Activated CD8-positive, alpha-beta T cell treated with anti-CD3 and anti-CD28 coated beads for 36 hours (primary cell): ENCODE results near the gene RESP18. TPM values are rescaled to one million over a fixed set of nuclear protein-coding genes. Genes with fewer than 3 reads are reported as not detected.

Experiments used
- ATAC-seq: fragments of 200-7000 bp; cut with Tn5 transposase; one replicate; pipeline ENCODE4 v1.10.0; 2021; ENCODE audit warnings: mild to moderate bottlenecking, moderate library complexity
- CTCF ChIA-PET: fragments of 350-600 bp; sonication (Branson Sonifier 250); formaldehyde crosslinking; loops from one replicate; lab custom pipeline; 2021; ENCODE audit warnings: antibody characterized with exemption; lab: Charles Lee
- POLR2A ChIA-PET: fragments of 350-600 bp; sonication (Branson Sonifier 250); formaldehyde crosslinking; loops from one replicate; lab custom pipeline; 2021; ENCODE audit warnings: antibody characterized with exemption; lab: Charles Lee
- DNase-seq: peaks from one replicate; pipeline ENCODE4 v3.0.0-alpha.2; 2020
- H3K27ac Mint-ChIP-seq: one replicate; pipeline ENCODE4 v1.8.0; 2021; ENCODE audit warnings: mild to moderate bottlenecking, mixed read lengths
- H3K27me3 Mint-ChIP-seq: one replicate; pipeline ENCODE4 v1.8.0; 2021; ENCODE audit warnings: mixed read lengths
- H3K36me3 Mint-ChIP-seq: one replicate; pipeline ENCODE4 v1.8.0; 2021; ENCODE audit warnings: low read depth, mixed read lengths
- H3K4me1 Mint-ChIP-seq: one replicate; pipeline ENCODE4 v1.8.0; 2021; ENCODE audit warnings: low read depth, mixed read lengths
- H3K4me3 Mint-ChIP-seq: one replicate; pipeline ENCODE4 v1.8.0; 2021; ENCODE audit warnings: mild to moderate bottlenecking, moderate library complexity, mixed read lengths
- H3K9me3 Mint-ChIP-seq: one replicate; pipeline ENCODE4 v1.8.0; 2021; ENCODE audit warnings: mixed read lengths
- CTCF ChIP-seq: fragments of 200-600 bp; IDR thresholded peaks from one replicate; pipeline ENCODE4 v1.8.0; 2022; ENCODE audit warnings: antibody characterized with exemption, mild to moderate bottlenecking
- intact Hi-C: fragments of 100-400 bp; cut with micrococcal nuclease; formaldehyde crosslinking; loops from one replicate; pipeline ENCODE4 v1.10.0; 2022
- total RNA-seq, 2 experiments: library from RNA; stranded (reverse); gene quantifications; one replicate each; pipeline ENCODE4 v1.2.3, GENCODE V29; 2021

Gene RESP18
- total RNA-seq, 2 experiments from 2014 or later, result not detected

DNA sequence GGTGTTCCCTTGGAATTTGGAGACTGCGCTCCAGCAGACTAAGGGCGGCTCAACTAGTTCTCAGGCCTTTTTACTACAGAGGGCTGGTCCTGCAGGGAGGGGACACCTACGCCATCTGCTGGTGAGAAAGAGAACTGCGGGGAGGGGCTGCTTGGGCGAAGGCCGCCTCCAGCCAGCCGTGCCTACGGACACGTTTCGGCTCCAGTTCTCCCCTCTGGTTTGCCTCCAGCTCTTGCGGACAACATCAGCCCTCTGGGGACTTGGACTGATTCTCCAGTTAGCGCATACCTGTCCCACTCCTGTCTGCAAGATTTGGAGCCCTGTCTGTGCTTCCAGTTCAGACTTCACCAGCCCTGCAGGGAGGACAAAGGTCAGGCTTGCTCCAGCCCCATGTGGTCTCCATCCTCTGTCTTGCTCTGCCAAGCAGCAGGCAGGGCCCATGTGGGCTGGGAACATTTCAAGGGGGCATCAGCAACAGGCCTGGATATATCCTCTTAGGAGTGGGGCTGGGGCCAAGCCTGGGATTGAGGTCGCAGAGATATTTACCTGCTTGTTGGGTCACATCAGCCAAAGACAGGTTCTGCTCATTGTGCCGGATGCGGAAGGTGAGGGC lies 33.7 kb downstream of the RESP18 start:
- intact Hi-C loops, result loop anchor here (5.0 kb wide), 2 partner anchors 52 to 72 kb away; partner anchors contain the start of genes ANKZF1, ATG9A, GLB1L and STK16
- H3K9me3 Mint-ChIP-seq, result no peaks in the 10 kb centered on the region
- POLR2A ChIA-PET, result interaction anchor here (1.0 to 1.5 kb wide), 5 partner anchors 9 to 139 kb away, joined by 3 to 4 read pairs (median 3); no protein-coding TSS in a partner anchor
- peaks cover 11% of the 10 kb centered on the region for H3K27me3 Mint-ChIP-seq
- CTCF ChIA-PET, result interaction anchor here (0.7 to 13.0 kb wide), 35 partner anchors 8 to 319 kb away, joined by 3 to 336 read pairs (median 4); partner anchors contain the start of genes ABCB6, CNPPD1, DNAJB2 and GLB1L
- peak overlapping the region; percentile 17 for H3K27ac Mint-ChIP-seq
- DNase-seq (peak; percentile 94), ATAC-seq (peak; percentile 77)
- H3K4me3 Mint-ChIP-seq, result peak overlapping the region; percentile 64
- no peaks in the 10 kb centered on the region for H3K36me3 Mint-ChIP-seq
- peaks cover 32% of the 10 kb centered on the region for H3K4me1 Mint-ChIP-seq
- TF ChIP-seq CTCF, result peak; percentile 93

DNA sequence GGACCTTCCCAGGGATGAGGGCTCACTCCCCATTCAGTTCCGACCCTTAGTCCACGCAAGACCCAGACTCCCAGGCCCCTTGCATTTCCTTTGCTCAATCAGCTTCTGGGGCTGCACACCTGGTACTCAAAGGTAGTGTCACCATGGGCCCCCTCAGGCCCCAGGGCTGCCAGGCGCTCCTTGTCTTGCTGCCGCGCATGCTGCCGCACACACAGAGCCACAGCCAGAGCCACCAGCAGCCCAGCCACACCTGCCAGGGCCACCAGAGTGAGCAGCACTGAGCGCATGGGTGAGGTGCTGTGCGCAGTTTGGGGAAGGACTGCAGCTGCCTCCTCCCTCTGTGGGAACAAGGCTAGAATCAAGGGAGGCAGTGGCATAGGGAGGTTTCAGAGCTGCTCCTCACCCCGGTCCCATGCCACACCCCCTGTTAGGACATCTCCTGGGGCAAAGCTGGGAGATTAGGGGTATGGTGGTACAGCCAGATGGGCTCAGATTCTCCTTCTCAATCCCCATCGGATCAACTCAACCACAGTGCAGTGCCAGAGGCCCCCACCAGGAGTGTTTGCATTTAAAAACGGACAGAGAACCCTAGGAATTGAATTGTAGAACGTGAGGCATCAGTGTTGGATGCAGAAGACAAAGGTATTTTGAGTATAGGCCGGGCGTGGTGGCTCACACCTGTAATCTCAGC lies 34.6 kb downstream of the RESP18 start:
- ChIA-PET POLR2A (interaction anchor here (0.8 to 1.1 kb wide), 3 partner anchors 10 to 69 kb away, joined by 3 read pairs; partner anchors contain the start of genes ANKZF1, ATG9A and TUBA4B), CTCF (interaction anchor here (0.6 to 13.0 kb wide), 19 partner anchors 7 to 340 kb away, joined by 3 to 336 read pairs (median 6); partner anchors contain the start of genes CNPPD1, DNAJB2, GLB1L and NHEJ1)
- H3K27ac Mint-ChIP-seq, result no peak overlapping the region
- intact Hi-C loops, result loop anchor here (5.0 kb wide), 2 partner anchors 51 to 71 kb away; partner anchors contain the start of genes ANKZF1, ATG9A, GLB1L and STK16
- H3K36me3 Mint-ChIP-seq, result no peaks in the 10 kb centered on the region
- H3K9me3 Mint-ChIP-seq, result no peaks in the 10 kb centered on the region
- ATAC-seq (no peak), DNase-seq (no peak)
- peaks cover 7% of the 10 kb centered on the region for H3K27me3 Mint-ChIP-seq
- no peak for TF ChIP-seq CTCF
- peaks cover 32% of the 10 kb centered on the region for H3K4me1 Mint-ChIP-seq
- H3K4me3 Mint-ChIP-seq, result no peak overlapping the region

DNA sequence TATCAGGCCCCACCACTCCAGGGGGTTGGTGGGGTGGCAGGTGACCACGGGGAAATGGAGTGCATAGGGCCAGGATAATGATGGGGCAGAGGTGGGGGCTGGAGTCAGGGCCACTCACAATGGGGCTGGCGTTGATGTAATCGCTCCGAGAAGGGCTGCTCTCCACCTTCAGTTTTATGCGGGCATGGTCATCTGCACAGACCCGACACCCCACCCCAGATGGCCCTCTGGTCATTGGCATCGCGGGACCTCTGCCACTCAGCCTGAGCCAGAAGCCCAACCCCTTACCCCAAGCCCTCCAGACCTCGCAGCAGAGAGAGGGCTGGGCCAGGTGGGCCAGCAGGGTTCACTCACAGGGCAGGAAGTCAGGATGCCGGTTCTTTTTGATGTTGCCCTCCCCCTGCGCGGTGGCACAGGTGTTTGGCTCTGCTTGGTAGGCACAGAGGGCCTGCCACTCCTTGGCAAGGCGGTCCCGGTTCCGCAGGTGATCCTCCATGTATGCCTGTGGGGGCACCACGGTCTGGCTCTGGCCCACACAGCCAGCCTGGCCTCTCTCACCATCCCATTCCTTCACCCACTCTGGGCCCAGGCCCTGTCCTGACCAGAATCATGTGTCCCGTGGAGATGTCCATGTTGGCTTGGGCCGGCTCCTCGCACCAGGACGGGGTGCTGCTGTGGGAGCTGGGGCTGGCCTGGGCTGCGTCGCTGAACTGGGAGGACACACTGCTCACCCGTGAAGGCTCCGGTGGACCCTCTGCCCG lies 35.7 kb downstream of the RESP18 start:
- H3K4me1 Mint-ChIP-seq, result peaks cover 32% of the 10 kb centered on the region
- peaks cover 7% of the 10 kb centered on the region for H3K27me3 Mint-ChIP-seq
- CTCF ChIA-PET, result interaction anchor here (1.3 to 13.0 kb wide), 6 partner anchors 17 to 144 kb away, joined by 3 to 336 read pairs (median 28); partner anchors contain the start of genes DNAJB2, NHEJ1 and TUBA4A
- TF ChIP-seq CTCF, result no peak
- ATAC-seq (no peak), DNase-seq (no peak)
- no peaks in the 10 kb centered on the region for H3K36me3 Mint-ChIP-seq
- no peaks in the 10 kb centered on the region for H3K9me3 Mint-ChIP-seq
- intact Hi-C loops, result loop anchor here (5.0 kb wide), 2 partner anchors 50 to 70 kb away; partner anchors contain the start of genes ANKZF1, ATG9A, GLB1L and STK16
- no peak overlapping the region for H3K27ac Mint-ChIP-seq
- no peak overlapping the region for H3K4me3 Mint-ChIP-seq
- POLR2A ChIA-PET, result interaction anchor here (0.8 to 4.1 kb wide), 2 partner anchors 43 to 68 kb away, joined by 3 to 25 read pairs; partner anchors contain the start of genes ANKZF1, ATG9A, TUBA4A and TUBA4B

- TF ChIP-seq CTCF, result no peak
- ChIA-PET POLR2A (interaction anchor here (2.0 to 4.9 kb wide), 3 partner anchors 17 to 66 kb away, joined by 11 to 41 read pairs (median 25); partner anchors contain the start of genes ANKZF1, ATG9A, DNAJB2 and TUBA4A), CTCF (interaction anchor here (1.0 to 13.0 kb wide), 24 partner anchors 9 to 316 kb away, joined by 3 to 336 read pairs (median 13); partner anchors contain the start of genes ABCB6, ANKZF1, ATG9A and DNAJB2)
- Mint-ChIP-seq H3K36me3 (no peaks in the 10 kb centered on the region), H3K9me3 (no peaks in the 10 kb centered on the region), H3K27ac (no peak overlapping the region), H3K4me3 (no peak overlapping the region), H3K4me1 (peaks cover 32% of the 10 kb centered on the region), H3K27me3 (peaks cover 4% of the 10 kb centered on the region)
- DNase-seq (no peak), ATAC-seq (no peak)
- intact Hi-C loops, result loop anchor here (5.0 kb wide), 2 partner anchors 49 to 69 kb away; partner anchors contain the start of genes ANKZF1, ATG9A, GLB1L and STK16
Observed at GRCh38 chr2:219296142-219296541, 36.4 kb downstream of the RESP18 start.
